Glomerular endothelial cell (primary cell): ENCODE measurements around the gene AIP. TPM values are rescaled to one million over a fixed set of nuclear protein-coding genes. Genes with fewer than 3 reads are reported as not detected.
"Not testable (repeated sequence)": the region's sequence is repeated elsewhere in the genome, so short reads cannot be mapped to it uniquely, and the experiment has no call there.

ENCODE experiments used
- DNase-seq: peaks from one replicate; pipeline ENCODE4 v3.0.0-alpha.2; 2011; ENCODE audit warnings: low read depth, low spot score; ENCODE audit errors: extremely low read depth
- total RNA-seq: library from RNA; depleted of rRNA; stranded (reverse); fragments of >200 nt; gene quantifications from 2 replicates; pipeline ENCODE4 v1.2.3, GENCODE V29; 2015

AIP gene
- total RNA-seq, 1 donor from 2014 or later: 51.9 TPM

DNA sequence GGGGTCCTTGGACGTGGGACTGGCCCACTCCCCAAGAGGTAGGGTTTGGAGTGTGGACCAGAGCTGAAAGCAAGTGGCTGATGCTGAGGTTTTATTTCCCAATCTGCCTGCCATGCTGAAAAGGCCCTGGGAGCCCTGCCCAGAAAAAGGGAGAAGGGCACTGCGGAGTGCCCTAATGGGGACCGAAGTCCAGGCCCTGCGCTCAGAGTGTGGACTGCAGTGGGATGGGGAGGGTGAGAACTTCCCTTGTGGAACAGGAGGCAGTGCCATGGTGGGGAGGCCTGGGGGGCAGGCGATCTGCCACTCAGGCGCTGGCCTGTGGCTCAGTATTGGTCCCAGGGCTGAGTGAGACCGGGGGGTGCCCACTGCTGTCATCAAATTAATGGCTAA is 34.6 kb upstream of the AIP start:
- no peak for DNase-seq

DNA sequence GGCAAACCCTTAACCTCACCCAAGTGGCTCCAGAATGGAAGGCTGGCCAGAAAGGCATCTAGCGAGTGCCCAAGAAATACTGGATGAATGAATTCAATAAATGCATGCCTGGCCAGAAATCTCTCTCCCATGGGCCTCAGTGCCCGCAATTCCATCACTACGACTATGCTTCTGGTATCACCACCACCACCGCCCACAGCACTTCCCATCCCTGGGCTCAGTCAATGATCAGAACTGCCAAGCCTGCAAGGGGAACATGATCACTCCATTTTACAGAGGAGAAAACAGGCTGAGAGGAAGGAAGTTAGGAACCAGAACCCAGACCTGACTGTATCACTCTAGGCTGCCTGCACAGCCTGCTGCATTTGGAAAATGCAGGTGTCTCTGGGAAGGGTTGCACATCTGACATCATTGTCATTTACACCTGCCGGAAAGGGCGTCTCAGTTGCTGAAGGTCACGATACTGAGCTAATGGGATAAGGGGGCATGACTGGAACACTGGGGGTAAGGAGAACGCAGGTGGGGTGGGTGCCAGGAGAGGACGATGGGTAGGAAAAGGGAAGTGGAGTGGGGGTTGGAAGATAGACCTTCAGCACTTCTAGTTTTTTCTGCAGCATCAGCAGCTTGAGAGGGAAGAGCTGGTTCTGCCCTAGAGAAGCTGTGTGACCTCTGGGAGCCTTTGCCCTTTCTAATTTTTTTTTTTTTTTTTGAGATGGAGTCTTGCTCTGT is 33.5 kb upstream of the AIP start:
- DNase-seq: no peak

DNA sequence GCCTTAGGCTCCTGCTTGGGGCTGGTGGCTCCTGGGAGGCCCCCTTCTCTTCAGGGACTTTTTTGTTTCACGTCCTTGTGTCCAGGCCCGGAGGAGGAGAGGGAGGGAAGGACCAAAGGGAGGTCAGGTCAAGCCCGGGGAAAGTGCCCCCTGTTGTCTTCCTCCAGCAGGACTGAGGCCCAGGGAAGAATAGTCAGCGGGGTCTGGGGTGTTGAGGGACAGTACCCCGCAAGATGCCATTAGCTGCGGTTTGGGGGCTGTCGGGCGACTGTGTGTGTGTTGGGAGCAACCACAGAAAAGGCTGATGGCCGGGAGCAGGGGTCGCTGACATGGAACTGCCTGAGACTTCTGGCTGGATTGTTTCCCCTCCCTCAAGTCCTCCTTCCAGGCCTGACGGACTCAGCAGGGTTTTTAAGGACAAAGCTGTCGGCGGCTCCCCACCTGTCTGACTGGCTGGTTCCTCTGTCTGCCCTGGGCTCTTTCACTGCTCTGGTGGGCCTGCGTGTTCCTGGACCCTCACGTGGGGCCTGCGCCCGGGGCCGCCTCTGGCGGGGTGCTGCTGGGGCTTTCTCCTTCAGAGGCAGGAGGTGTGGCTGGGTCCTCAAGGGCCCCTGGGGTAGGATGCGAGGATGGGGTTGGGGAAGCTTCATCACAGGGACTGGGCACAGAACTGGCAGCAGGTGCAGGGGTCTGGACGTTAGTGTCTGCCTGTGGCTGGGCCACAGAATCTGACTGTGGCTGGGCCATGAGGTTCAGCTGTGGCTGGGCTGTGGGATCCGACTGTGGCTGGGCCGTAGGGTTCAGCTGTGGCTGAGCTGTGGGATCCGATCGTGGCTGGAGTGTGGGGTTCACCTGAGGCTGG is 31.8 kb upstream of the AIP start:
- DNase-seq: no peak

DNA sequence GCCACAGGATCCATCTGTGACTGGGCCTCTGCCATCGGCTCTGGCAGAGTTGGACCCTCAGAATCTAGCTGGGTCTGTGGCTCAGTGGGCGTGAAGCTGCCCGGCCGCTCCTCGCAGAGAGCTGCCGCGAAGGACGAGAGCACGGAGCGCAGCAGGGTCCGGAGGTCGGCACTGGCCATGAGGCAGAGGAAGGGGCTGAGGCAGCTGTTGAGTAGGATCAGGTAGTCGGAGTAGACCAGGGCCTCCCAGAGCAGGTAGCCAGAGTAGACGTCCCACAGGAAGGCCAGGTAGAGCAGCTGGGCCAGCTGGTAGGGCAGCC is 31.2 kb upstream of the AIP start:
- DNase-seq: no peak

DNA sequence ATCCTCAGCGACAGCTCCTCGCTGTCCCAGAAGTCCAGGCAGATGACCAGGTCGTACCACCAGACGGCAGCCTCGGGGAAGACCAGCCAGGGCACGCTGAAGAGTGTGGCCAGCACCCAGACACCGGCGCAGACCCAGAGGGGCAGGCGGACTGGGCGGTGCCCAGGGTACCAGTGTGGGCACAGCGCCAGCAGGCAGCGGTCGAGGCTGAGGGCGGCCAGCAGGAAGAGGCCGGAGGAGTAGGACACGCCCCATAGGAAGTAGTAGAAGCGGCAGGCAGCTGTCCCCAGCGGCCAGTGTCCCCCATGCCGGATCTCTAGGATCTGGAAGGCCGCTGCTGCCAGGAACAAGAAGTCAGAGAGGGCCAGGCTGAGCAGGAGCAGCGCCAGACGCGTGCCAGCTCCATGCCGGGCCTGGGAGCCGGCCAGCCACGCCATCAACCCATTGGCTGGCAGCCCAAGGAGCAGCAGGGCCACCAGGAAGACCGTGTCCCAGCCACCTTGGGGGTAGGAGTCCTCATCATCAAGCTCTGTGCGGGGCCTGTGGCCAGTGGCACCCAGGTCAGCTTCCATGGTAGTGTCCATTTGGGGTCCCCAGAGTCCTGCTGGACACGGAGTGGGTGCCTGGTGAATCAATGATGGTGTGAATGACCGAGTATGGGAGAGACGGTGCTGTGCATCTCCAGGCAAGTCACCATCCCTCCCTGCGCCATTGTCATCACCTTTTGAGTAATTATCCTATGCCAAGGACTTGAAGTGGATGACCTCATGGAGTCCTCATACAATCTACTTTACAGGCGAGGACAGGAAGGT is 30.5 kb upstream of the AIP start, which contains the start of gene GPR152:
GPR152 (minus strand) TSS at position 589 of the 812 bp plus-strand sequence; CDS start at position 584, 5 bp downstream.
- DNase-seq: no peak

DNA sequence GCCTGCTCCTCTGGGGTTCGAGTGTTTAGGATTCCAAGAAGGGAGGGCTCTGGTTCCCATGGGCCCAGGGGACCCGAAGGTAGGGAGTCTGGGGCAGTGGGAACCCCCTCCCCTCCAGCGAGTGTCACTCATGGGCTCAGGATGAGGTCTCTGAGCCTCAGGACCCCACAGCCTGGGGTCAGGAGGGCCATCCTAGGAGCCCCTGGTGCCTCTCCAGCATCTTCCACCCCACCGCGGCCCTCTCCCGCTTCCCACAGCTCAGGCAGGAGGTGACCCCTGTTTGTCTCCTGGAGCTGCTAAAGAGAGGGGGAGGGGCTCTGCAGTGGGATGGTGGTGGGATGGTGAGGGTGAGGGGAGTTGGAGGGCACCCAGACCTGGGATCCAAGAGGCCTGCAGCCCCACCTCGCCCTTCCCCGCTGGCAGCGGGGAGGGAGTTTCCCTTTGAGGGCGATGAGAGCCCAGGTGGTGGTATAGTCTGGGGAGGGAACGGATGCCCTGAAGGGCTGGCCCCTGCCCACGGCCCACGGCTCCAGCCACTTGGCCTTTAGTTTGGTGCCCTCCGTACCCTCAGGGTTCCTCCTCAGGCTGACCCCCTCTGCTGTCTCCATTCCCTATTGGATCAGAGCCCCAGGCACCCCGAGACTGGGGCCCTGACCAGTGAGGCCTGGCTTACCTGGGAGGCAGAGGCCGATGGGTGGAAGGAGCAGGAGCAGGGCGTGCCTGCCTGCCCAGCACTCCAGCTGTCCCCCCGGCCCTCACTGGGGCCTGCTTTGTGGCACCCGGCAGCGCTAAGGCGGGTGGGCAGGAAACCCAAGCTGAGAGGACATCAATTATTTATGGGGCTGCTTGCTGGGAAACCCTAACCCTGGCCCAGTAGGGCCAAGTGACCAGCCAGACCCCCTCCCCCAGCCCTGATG is 28.8 kb upstream of the AIP start:
- no peak for DNase-seq

DNA sequence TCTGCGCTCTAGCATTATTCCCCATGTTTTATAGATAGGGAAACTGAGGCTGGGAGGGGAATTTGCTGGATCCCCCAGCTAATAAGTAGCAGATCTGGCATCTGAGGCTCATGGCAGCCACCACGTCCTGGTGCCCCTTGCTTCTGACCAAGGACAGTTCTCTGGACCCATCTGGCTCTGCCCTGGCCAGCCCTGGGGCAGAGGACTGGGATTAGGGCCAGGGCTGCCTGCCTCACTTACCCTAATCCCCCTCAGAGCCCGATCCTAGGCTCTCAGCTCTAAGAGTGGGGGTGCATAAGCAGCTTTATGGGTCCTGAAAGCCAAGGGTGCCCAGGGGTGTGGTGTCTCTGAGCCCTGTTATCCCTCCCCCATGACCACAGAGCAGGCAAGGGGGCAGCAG is 27.8 kb upstream of the AIP start, which contains the start of gene CABP4:
CABP4 (plus strand) TSS at position 301 of the 400 bp plus-strand sequence; CDS start at position 371, 70 bp downstream.
- DNase-seq: no peak

DNA sequence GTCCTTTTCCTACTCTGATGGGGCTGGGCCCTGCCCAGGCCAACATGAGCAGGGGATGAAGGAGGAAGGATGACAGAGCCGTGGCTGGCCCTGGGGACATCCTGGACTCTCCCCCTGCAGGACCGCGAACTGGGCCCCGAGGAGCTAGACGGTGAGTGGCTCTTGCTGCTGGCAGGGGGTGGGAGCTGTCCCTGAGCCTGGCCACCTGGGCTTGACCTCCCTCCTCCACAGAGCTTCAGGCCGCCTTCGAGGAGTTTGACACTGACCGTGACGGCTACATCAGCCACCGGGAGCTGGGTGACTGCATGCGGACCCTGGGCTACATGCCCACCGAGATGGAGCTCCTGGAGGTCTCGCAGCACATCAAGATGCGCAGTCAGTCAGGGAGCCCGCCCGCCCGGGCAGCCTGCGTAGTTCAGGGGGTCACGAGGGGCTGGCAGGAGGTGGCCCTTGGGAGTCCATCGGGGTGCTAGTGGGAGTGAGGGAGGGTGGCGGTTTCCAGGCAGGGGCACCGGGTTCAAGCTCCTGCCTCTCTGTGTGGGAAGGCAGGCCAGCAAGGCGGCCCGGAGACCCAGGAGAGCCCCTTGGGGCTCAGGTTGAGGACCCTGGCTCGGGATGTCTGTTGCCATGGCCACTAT is 26.6 kb upstream of the AIP start:
- DNase-seq: no peak

DNA sequence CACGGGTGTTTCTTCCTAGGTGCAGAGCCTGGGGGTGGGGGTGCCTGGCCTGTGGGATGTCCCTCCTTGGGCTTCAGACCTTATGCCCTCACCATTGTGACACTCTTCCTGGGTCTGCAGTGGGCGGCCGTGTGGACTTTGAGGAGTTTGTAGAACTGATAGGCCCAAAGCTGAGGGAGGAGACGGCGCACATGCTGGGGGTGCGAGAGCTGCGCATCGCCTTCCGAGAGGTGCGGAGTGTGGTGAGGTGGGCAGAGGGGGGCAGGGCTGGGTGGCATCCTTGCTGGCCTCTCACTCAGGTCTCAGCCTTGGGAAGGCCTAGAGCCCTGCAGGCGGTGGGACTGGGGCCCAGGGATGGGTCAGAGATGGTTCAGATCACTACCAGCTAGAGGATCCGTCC is 25.4 kb upstream of the AIP start:
- DNase-seq: no peak

DNA sequence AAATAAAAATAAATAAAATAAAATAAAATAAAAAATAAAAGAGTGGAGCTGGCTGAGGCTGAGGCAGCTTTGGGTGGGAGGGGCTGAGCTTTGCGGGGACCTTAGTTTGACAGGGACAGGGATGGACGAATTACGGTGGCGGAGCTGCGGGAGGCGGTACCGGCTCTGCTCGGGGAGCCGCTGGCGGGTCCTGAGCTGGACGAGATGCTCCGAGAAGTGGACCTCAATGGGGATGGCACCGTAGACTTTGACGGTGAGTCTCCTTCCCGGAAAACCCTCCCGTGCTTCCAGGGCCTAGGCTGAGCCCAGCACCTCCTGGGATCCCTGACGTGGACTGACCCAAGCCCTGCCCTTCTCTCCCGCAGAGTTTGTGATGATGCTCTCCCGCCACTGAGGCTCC is 24.6 kb upstream of the AIP start:
- DNase-seq: no peak

DNA sequence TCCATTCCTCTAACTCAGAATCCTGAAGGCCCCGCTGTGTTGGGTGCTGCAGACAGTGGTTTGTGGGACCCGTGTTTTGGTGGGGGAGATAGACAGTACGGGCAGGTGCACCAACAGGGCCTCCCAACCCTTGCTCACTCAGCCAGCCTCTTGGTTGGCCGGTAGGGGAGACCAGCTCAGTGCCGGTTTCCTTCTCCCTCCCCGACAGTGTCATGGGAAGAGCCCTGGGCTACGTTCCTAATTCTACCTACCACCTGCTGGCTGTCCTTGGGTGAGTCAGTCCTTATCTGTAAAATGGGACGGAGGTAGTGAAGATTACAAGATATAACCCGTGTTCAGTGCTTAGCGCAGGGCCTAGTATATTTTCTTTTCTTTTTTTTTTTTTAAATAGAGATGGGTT is 19.6 kb upstream of the AIP start:
- no peak for DNase-seq

DNA sequence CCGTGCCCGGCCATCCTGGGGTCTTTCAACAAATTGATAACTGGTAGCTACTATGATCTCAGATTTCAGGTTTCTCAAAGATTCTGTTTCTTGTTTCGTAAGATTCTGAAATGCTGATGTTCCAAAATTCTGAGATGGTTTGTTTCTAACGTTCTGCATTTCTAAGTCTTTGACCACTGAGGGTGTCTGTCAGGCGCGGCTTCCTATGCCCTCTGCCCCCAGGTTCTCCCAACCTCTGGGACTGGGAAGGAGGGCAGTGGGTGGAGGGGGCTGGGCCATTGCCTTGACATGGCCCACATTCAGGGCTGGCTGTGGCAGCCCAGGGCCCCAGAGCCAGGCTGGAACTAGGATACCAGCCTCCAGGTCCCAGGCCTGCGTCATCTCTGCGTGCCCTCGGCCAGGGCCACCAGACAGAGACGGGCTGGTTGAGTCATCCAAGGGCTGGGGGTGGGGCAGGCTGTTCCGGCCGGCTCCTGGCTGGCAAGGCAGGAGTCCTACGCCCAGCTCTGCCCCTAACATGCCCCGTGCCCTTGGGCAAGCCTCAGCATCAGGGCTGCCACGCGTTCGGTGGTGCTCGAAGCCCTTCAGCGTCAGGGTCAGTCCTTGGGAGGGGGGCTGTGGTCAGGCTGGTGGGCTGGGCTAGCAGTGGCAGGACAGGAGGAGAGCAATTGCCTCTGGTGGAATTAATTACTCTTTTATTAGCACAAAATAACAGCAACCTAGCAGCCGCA is 19.0 kb upstream of the AIP start:
- no peak for DNase-seq

DNA sequence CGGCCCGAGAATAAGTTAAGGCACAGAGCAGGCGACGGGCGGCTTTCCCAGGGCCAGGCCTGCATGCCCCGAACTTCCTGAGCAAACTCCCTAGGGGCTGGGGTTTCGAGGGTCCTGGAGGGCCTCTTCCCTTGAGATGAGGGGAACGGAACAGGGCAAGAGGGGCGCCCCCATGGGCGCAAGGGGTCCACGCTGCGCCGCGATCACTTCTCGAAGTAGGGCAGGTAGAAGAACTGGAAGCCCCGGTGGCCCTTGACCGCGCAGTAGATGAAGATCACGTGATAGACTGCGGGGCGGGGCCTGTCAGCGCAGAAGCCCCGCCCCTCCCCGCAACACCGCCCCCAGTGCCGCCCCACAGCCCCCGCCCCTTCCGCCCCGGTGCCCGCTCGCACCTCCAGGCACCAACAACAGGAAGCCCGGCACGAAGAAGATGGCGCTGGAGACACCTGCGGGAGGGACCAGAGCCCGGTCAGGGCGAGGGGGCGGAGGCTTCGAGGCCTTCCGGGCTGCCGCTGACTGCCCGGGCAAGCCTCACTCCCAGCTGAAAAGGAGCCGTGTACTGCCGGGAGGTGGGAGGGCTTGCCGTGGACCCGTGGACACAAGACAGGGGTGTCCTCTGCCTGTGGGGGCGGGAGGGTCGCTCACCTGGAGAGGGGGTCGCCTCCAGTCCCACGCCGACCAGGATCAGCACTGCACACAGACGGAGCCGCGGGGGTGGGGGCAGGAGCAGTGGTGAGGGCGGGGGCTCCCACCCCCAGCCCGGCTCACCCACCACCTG is 18.2 kb upstream of the AIP start:
- no peak for DNase-seq

DNA sequence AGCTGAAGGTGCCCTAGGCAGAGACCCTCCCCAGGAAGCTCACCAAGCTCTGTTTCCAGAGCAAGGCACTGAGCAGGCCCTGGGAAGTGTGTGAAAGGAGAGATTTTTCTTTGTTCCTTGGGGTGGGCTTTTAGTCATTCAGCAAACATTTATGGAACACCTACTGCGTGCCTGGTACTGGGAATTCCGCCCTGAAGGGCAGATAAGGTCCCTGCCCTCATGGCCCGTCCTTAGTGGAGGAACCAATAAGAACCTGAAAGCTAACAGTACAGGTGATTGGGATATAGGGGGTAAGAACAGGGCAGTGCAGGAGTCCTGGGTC is 17.7 kb upstream of the AIP start:
- DNase-seq: no peak

DNA sequence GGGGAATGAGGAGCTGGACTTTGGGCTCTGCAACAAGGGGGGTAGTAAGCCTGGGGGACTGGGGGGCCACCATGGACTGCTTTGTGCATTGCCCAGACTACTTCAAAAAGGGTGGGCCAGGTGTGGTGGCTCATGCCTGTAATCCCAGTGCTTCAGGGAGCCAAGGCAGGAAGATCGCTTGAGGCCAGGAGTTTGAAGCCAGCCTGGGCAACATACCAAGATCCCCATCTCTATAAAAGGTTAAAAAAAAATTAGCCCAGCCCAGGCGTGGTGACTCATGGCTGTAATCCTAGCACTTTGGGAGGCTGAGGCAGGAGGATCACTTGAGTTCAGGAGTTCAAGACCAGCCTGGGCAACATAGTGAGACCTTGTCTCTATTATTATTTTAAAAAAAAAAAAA is 17.3 kb upstream of the AIP start:
- not testable (repeated sequence) for DNase-seq

DNA sequence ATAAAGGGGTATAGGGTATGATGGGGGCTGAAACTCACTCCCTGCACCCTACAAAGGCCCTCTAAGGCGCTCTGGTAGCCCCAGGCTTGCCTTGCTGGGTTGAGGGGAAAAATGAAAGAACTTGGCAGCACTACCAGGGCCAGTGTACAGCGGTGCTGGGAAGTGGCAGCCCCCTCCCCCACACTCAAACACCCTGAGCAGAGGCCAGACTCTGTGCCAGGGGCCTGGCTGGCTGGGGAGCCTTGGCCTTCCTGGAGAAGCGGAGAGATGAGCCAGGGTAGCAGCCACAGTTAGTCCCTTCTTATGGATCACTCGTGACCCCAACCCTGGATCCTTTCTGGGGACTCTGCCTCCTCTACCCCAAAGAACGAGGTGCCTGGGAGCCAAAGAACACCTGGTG is 16.5 kb upstream of the AIP start:
- no peak for DNase-seq

DNA sequence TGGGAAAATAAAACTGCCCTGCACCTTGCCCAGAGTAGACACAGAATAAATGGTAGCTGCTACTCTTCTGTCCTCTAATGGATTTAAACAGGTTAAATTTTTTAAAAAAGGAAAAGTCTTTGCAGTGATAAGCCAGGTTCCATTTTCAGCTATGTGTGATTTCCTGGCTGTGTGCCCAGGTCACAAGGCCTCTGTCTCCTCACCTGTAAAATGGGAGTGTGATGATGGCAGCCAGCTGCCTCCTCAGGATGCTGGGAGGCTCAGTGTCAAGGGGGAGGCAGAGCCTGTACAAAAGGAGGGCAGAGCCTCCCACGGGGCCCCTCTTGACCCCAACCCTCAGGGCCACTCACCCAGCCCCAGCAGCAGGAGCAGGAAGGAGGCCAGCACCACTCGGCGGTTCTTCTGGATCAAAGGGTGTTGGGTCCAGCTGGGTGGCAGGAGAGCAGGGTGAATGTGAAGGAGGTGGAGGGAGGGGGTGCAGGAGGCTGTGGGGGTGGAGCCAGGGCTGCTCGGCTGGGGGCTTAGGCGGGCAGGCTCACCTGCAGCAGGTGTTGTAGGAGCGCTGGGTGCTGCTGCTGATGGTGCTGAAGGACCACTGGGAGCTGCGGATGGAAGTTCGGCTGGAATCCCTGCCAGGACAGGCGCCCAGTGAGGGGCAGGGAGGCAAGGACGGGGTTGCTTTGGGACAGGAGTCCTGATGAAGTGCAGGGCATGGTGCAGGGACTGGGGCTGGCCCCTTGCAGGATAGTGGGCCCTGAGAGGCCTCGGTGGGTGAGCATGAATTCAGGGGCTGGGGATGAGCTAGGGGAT is 15.7 kb upstream of the AIP start:
- DNase-seq: no peak

DNA sequence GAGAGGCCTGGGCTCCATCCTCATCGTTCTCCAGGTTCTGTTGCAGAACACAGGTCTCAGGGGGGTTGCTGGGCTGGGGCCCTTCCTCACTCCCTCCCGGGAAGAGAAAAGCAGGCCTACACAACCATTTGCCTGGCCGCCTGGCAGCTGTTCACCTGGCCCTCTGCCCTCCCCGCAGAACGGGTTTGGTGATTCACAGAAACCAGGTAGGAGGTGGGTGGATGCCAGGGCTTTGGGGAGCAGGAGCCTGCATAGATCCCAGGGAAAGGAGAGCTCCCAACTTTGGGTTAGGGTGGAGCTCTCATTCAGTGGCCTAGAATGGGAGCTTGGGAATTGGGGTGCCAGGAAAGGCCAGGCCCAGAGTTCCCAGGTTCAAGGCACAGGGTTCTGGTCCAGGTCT is 14.8 kb upstream of the AIP start:
- DNase-seq: no peak
